Esophagus (tissue), 2 donors: ENCODE data around the gene ST3GAL4. TPM values are rescaled to one million over a fixed set of nuclear protein-coding genes. Genes with fewer than 3 reads are reported as not detected.
A peak's percentile ranks its signal among the peaks of the same experiment; 100 is the strongest.

Experiments used
- H3K27ac ChIP-seq, 2 donors: one replicate each; pipeline ENCODE4 v1.5.1; 2013; ENCODE audit warnings: low read depth in 2 of 2, mild to moderate bottlenecking in 2 of 2, inconsistent platforms in 1 of 2, low read length in 1 of 2, moderate library complexity in 1 of 2
- H3K27me3 ChIP-seq, 2 donors: one replicate each; pipeline ENCODE4 v1.6.1; 2013; ENCODE audit warnings: low read length in 2 of 2, control low read depth in 1 of 2, mild to moderate bottlenecking in 1 of 2; ENCODE audit not compliant: insufficient read depth in 2 of 2, control insufficient read depth in 1 of 2
- H3K36me3 ChIP-seq, 2 donors: one replicate each; pipeline ENCODE4 v1.6.1; 2013; ENCODE audit warnings: low read length in 1 of 2; ENCODE audit not compliant: control insufficient read depth in 2 of 2, insufficient read depth in 2 of 2
- H3K4me1 ChIP-seq, 2 donors: one replicate each; pipeline ENCODE4 v1.6.1; 2013; ENCODE audit warnings: low read length in 1 of 2; ENCODE audit not compliant: control insufficient read depth in 2 of 2, insufficient read depth in 2 of 2
- H3K4me3 ChIP-seq, 2 donors: one replicate each; pipeline ENCODE4 v1.5.1; 2013; ENCODE audit warnings: low read length in 2 of 2, mild to moderate bottlenecking in 2 of 2, low read depth in 1 of 2, moderate library complexity in 1 of 2
- H3K9me3 ChIP-seq, 2 donors: one replicate each; pipeline ENCODE4 v1.6.1; 2013; ENCODE audit warnings: mild to moderate bottlenecking in 2 of 2, low read depth in 1 of 2, low read length in 1 of 2, moderate library complexity in 1 of 2; ENCODE audit not compliant: control insufficient read depth in 2 of 2, insufficient read depth in 1 of 2
- WGBS, 2 donors: extraction: QIAGEN DNeasy Blood & Tissue Kit; methylation state at CpG; one replicate each; pipeline ENCODE4 v1.1.7; 2013; 5-methylcytosine and 5-hydroxymethylcytosine counted together
- polyA plus RNA-seq, 2 donors: library from polyadenylated mRNA; stranded (reverse); fragments of 200-250 nt; gene quantifications; one replicate each; pipeline ENCODE4 v1.2.3, GENCODE V29; 2013
- donor health status: healthy with polysubstance abuse.
- donor health status: Bipolar disorder and iron deficiency.

The ST3GAL4 gene
- polyA plus RNA-seq, 2 donors = 78.9 to 107 TPM

DNA sequence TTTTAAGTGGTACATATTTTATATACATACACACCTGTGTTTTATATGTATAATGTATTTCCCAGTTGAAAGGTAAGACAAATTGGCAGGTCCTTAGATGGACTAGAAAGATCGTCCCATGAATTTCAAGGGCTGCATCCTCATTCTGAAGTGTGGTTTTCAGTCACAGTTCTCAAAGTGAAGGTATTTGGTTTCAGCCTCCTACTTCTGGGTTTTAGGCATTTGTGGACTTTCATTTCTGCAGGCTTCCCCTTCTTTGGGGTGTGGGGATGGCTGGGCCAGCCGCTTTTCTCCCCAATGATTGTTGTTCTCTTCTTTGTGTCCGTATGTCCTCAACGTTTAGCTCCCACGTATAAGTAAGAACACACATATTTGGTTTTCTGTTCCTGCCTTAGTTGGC is 41.7 kb upstream of the ST3GAL4 start:
- WGBS, 2 donors = 95% methylated on average over 5 of the region's 5 CpGs
- Histone ChIP-seq H3K36me3 (no peaks in the 10 kb centered on the region), H3K9me3 (no peaks in the 10 kb centered on the region), H3K4me1 (peaks cover 3 to 10% of the 10 kb centered on the region in 2 donors), H3K4me3 (no peak overlapping the region), H3K27ac (no peak overlapping the region), H3K27me3 (no peaks in the 10 kb centered on the region)

- Histone ChIP-seq H3K27ac (peak overlapping the region; percentile 74 to 79), H3K27me3 (no peaks in the 10 kb centered on the region), H3K4me3 (no peak overlapping the region), H3K36me3 (no peaks in the 10 kb centered on the region), H3K9me3 (no peaks in the 10 kb centered on the region), H3K4me1 (peaks cover 4 to 18% of the 10 kb centered on the region in 2 donors)
- 44 to 47% methylated on average over 1 of the region's 1 CpG for WGBS, 2 donors
Observed at GRCh38 chr11:126317432-126317755, 38.1 kb upstream of the ST3GAL4 start.

DNA sequence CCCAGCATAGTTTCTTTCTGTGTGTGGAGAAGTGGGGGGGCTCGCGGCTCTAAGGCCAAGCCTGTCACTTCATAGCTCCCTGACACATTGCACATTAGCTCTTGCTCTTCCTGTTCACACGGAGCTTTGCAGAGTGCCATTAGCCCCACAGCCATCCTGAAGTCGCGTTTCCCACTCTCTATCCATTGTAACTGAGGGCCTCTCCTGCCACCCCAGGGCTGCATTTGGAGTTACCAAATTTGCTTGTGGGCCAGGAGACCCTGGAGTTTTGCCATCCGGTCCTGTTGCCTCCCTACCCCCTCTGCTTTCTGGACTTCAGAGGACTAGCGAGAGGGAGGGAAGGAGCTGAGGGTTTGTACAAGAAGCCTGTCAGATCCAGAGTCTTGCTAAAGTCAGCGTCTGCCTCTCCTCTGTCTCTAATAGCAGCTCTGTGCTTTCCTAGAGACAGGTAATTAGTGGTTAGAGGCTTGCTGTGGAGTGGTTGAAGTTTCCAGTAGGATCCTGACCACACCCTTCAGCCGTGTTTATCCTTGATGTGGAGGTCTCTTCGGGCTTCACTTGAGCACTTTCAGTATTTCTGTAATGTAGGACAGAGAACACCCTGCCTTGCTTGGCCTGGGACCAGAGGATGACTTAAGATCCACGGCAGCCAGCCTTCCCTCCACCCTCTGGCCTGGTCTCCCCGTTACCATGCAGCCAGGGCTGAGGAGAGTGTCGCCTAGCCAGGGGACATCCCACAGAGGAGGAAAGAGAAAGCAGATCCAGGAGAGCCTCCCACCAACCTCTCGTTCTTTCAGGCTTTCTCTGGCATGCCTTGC is 37.5 kb upstream of the ST3GAL4 start:
- no peaks in the 10 kb centered on the region for H3K36me3 ChIP-seq
- H3K27ac ChIP-seq = peak overlapping the region; percentile 74 to 79
- peaks cover 4 to 18% of the 10 kb centered on the region in 2 donors for H3K4me1 ChIP-seq
- H3K4me3 ChIP-seq = no peak overlapping the region
- no peaks in the 10 kb centered on the region for H3K27me3 ChIP-seq
- H3K9me3 ChIP-seq = no peaks in the 10 kb centered on the region
- 26 to 46% methylated on average over 13 to 14 of the region's 14 CpGs for WGBS, 2 donors

DNA sequence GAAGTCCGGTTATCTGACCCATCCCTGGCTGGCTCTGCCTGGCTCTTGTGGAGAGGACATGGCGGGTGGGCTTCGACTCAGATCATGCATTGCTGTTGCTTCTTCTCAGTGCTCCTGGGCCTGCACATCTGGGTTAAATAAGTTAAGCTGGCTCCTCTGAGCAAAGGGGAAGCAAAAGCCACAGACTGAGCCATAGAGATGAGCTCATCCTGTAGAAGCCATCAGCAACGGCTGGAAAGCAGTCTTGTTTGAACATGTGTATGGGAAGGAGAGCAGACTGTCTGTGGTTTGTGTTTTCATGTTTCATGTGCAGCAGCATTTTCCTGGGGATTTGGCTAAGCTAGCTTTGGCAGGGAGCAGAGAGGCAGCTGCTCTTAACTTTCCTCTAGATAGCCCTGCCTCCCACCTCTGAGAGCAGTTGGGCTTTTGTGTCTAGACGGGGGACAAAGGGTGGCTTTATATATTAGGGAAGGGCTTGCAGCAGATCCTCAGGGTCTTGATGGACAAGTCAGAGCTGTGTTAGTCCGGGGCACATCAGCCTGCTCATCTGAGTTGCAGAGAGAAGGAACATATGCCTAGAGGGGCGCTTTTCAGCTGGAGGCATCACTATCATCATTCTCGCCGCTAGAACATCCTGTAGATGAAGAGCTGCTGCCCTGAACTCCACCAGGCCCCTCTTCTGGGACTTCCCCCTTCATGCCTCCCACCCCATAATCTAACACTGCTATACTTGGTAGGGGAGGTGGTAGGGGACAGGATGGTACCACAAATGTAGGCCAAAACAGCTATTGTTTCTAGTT is 36.7 kb upstream of the ST3GAL4 start:
- peaks cover 4 to 18% of the 10 kb centered on the region in 2 donors for H3K4me1 ChIP-seq
- H3K36me3 ChIP-seq = no peaks in the 10 kb centered on the region
- H3K27me3 ChIP-seq = no peaks in the 10 kb centered on the region
- H3K4me3 ChIP-seq = no peak overlapping the region
- H3K27ac ChIP-seq = peak overlapping the region; percentile 74 to 79
- WGBS, 2 donors = 26 to 40% methylated on average over 9 of the region's 9 CpGs
- no peaks in the 10 kb centered on the region for H3K9me3 ChIP-seq

DNA sequence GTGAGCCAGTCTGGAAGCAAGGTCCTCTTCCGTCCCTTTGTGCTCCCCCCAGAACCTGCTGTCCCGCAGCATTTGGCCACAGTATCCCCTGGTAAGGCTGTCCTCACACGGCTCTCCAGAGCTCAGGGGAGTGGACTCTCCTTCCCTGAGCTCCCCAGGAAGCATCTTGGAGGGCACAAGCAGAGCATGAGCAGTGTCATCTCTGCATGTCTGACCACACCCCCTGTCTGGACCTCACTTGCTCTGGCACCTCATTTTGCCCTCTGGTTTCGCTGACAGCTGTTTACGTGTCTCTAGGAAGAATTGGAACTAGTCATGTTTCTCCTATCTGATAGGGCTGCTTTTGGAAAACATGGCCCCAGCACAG is 36.1 kb upstream of the ST3GAL4 start:
- WGBS, 2 donors = 71 to 81% methylated on average over 5 of the region's 5 CpGs
- H3K4me1 ChIP-seq = peaks cover 4 to 18% of the 10 kb centered on the region in 2 donors
- peak overlapping the region; percentile 42 to 61 for H3K27ac ChIP-seq
- no peak overlapping the region for H3K4me3 ChIP-seq
- no peaks in the 10 kb centered on the region for H3K27me3 ChIP-seq
- H3K36me3 ChIP-seq = no peaks in the 10 kb centered on the region
- no peaks in the 10 kb centered on the region for H3K9me3 ChIP-seq

DNA sequence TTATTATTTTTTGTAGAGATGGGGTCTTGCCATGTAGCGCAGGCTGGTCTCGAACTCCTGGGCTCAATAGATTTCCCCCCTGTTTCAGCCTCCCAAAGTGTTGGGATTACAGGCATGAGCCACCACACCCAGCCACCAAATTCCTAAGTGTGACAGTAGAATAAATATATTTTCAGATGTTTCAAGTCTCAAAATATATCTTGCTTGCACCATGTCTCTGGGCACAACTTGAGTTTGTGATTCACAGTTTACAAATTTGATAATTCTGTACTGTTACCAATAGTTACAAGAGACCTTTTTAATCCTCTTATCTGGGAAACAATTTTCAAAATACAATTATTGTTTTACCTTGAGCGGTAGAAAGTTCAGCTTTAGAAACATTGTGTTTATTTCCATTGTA is 32.5 kb upstream of the ST3GAL4 start:
- WGBS, 2 donors = 98 to 99% methylated on average over 3 of the region's 3 CpGs
- Histone ChIP-seq H3K9me3 (no peaks in the 10 kb centered on the region), H3K4me3 (no peak overlapping the region), H3K27me3 (no peaks in the 10 kb centered on the region), H3K27ac (no peak overlapping the region), H3K36me3 (no peaks in the 10 kb centered on the region), H3K4me1 (peaks cover 4 to 16% of the 10 kb centered on the region in 2 donors)

GRCh38 chr11:126327281-126328000 is 28.0 kb upstream of the ST3GAL4 start:
- 86 to 90% methylated on average over 17 of the region's 17 CpGs for WGBS, 2 donors
- Histone ChIP-seq H3K36me3 (peaks cover 3 to 8% of the 10 kb centered on the region in 2 donors), H3K27me3 (no peaks in the 10 kb centered on the region)

DNA sequence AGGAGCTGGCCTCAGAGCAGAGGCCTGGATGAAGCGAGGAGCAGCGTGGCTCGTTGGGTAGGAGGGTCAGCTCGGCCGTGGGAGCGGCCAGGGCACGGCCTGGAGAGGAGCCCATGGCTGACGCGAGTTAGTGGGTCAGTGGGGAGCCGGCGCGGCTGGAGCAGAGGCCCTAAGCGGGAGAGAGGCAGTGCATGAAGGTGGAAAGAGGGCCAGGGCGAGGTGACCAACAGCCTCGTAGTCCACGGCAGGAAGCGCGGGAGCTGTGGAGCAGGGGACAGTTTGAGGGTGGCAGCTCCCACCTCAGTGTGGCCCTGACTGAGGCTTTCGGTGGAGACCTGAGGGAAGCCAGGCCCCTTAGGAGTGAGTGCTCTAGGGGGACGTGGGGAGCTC is 27.5 kb upstream of the ST3GAL4 start:
- H3K36me3 ChIP-seq = peaks cover 3 to 9% of the 10 kb centered on the region in 2 donors
- H3K27ac ChIP-seq = no peak overlapping the region
- H3K9me3 ChIP-seq = no peaks in the 10 kb centered on the region
- peaks cover 0 to 11% of the 10 kb centered on the region in 2 donors for H3K4me1 ChIP-seq
- 85 to 91% methylated on average over 20 of the region's 20 CpGs for WGBS, 2 donors
- H3K27me3 ChIP-seq = no peaks in the 10 kb centered on the region
- no peak overlapping the region for H3K4me3 ChIP-seq

More at GRCh38 chr11:126327281-126328000, 28.0 kb upstream of the ST3GAL4 start:
- Histone ChIP-seq H3K27ac (no peak overlapping the region), H3K4me3 (no peak overlapping the region), H3K4me1 (peaks cover 0 to 10% of the 10 kb centered on the region in 2 donors), H3K9me3 (no peaks in the 10 kb centered on the region)

GRCh38 chr11:126328444-126328843 is 27.0 kb upstream of the ST3GAL4 start:
- H3K27ac ChIP-seq = no peak overlapping the region
- H3K4me1 ChIP-seq = peaks cover 0 to 11% of the 10 kb centered on the region in 2 donors
- no peak overlapping the region for H3K4me3 ChIP-seq
- peaks cover 3 to 9% of the 10 kb centered on the region in 2 donors for H3K36me3 ChIP-seq
- H3K9me3 ChIP-seq = no peaks in the 10 kb centered on the region
- 64 to 72% methylated on average over 12 of the region's 12 CpGs for WGBS, 2 donors
- H3K27me3 ChIP-seq = no peaks in the 10 kb centered on the region
